ENCODE measurements around the gene ASIC4. TPM values are rescaled to one million over a fixed set of nuclear protein-coding genes. Genes with fewer than 3 reads are reported as not detected.

Gene ASIC4
- total RNA-seq, 4 donors from 2014 or later, result not detected

DNA sequence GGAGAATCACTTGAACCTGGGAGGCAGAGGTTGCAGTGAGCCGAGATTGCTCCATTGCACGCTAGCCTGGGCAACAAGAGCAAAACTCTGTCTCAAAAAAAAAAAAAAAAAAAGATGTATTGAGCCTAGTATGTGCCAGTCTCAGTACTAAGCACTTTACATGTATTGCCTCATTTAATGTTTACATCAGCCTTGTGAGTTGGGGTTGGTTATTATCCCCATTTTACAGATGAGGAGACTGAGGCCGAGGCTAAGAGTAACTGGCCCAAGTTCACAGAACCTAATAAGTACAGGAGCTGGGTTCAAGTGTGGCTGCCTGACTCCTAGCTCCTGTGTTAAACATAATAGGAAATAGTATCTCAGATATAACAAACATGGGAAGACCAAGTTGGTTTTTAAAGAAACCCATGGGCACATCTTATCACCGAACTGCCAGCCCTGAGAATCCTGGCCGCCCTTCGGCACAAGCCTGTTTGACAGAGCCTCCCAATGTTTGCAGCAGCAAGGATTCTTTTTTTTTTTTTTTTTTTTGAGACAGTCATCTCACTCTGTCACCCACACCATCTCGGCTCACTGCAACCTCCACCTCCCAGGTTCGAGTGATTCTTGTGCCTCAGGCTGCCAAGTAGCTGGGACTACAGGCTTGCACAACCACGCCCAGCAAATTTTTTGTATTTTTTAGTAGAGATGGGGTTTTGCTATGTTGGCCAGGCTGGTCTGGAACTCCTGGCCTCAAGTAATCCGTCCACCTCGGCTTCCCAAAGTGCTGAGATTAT, 39.8 kb upstream of the ASIC4 start:
- 66% methylated on average over 11 of the region's 11 CpGs for WGBS
- DNase-seq (ENCODE audit: extremely low spot score), result no peak

DNA sequence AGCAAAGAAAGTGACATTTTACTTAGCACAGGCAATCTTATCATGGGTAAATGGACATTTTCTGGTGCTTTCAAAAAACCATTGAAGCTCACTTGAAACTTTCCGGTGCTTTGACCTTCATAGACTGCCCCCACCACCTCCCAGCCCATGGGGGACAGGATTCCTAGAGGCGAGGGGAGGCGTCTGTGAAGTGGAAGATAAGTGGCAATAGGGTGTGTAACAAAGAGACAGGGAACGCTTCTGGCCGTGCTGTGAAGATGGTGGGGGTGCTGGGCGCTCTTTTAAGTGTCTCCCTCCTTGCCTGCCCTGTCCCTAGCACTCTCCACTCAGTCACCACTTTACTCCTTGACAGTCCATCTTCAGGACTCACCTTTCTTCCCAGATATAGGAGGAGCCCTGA, 39.0 kb upstream of the ASIC4 start:
- Histone ChIP-seq H3K9me3 (no peaks in the 10 kb centered on the region), H3K27ac (replicated peaks in 1 of 4) (peak overlapping the region; percentile 62 to 99 (median 94)), H3K4me3 (no peak overlapping the region), H3K36me3 (peaks cover 26 to 79% (median 38%) of the 10 kb centered on the region in 4 donors), H3K4me1 (peaks cover 8 to 68% (median 47%) of the 10 kb centered on the region in 4 donors), H3K27me3 (peaks cover 0 to 5% (median 0%) of the 10 kb centered on the region in 4 donors)
- DNase-seq (ENCODE audit: extremely low spot score), result no peak
- intact Hi-C loops (cut with DNase I), result loop anchor here (5.0 kb wide), 1 partner anchor 57 kb away; no protein-coding TSS in a partner anchor
- 43% methylated on average over 6 of the region's 6 CpGs for WGBS
- TF ChIP-seq, protein P1, sequence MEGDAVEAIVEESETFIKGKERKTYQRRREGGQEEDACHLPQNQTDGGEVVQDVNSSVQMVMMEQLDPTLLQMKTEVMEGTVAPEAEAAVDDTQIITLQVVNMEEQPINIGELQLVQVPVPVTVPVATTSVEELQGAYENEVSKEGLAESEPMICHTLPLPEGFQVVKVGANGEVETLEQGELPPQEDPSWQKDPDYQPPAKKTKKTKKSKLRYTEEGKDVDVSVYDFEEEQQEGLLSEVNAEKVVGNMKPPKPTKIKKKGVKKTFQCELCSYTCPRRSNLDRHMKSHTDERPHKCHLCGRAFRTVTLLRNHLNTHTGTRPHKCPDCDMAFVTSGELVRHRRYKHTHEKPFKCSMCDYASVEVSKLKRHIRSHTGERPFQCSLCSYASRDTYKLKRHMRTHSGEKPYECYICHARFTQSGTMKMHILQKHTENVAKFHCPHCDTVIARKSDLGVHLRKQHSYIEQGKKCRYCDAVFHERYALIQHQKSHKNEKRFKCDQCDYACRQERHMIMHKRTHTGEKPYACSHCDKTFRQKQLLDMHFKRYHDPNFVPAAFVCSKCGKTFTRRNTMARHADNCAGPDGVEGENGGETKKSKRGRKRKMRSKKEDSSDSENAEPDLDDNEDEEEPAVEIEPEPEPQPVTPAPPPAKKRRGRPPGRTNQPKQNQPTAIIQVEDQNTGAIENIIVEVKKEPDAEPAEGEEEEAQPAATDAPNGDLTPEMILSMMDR (IDR thresholded peaks at IDR 0.05), result no peak
- no peak for TF ChIP-seq POLR2AphosphoS5 (IDR thresholded peaks at IDR 0.05)
- no peak for TF ChIP-seq EP300 (IDR thresholded peaks at IDR 0.05)
- no peak for TF ChIP-seq POLR2A (IDR thresholded peaks at IDR 0.05; ENCODE audit: low read depth)

More for the DNA sequence above, 39.8 kb upstream of the ASIC4 start:
- peak overlapping the region; percentile 62 to 99 (median 94) for H3K27ac ChIP-seq (replicated peaks in 1 of 4)
- TF ChIP-seq POLR2AphosphoS5 (IDR thresholded peaks at IDR 0.05), result peak in 1 of 2 donors; percentile 2
- no peak for TF ChIP-seq EP300 (IDR thresholded peaks at IDR 0.05)
- no peak for TF ChIP-seq POLR2A (IDR thresholded peaks at IDR 0.05; ENCODE audit: low read depth)
- peaks cover 0 to 5% (median 0%) of the 10 kb centered on the region in 4 donors for H3K27me3 ChIP-seq
- H3K36me3 ChIP-seq, result peaks cover 18 to 71% (median 34%) of the 10 kb centered on the region in 4 donors
- no peaks in the 10 kb centered on the region for H3K9me3 ChIP-seq
- intact Hi-C loops (cut with DNase I), result loop anchor here (5.0 kb wide), 1 partner anchor 58 kb away; no protein-coding TSS in a partner anchor
- no peak overlapping the region for H3K4me3 ChIP-seq
- peaks cover 9 to 76% (median 55%) of the 10 kb centered on the region in 4 donors for H3K4me1 ChIP-seq

DNA sequence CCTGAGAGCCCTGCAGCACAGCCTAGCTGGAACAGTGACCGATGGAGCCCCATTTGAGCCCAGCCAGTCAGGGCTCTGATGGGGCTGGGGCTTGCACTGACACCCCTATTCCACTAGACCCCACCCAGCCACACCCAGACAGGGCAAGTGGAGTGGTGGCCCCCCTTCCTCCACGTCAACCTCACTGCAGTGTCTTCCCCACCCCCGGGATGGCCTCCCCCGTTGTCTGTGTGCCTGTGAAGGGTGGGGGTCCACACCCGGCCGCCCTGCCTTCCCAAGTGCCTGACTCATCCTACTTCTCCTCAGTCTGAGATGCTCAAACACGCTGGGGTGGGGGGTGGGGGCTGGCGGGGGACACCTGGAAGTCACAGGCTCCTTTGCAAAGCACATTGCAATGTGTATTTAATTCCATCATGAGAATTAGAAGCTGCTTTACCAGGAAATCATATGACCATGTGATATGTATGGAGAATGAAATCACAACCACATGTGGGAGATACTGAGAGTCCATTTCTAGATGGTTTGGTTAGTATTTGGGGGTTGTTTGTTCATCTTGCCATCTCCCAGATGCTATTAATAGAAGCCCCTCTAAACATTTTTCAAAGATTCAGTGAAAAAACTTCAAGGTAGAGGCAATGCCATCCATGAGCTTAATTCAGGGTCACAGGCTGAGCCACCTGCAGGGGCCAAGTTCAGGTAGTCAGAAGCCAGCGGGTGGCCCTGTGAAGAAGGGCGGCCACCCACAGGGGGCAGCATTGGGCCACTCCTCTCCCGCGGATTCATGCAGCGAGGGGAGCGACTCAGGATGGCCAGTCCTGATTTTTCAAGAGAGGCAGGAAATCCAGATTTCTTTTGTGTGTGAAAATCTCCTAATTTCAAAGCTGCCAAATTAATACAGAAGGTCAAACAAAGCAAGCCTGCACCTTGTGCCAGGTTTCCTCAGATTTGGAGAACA, 38.3 kb upstream of the ASIC4 start:
- Histone ChIP-seq H3K4me1 (peaks cover 8 to 61% (median 40%) of the 10 kb centered on the region in 4 donors), H3K36me3 (peaks cover 30 to 86% (median 43%) of the 10 kb centered on the region in 4 donors), H3K4me3 (no peak overlapping the region), H3K27ac (replicated peaks in 1 of 4) (peak overlapping the region; percentile 62 to 99 (median 94)), H3K27me3 (peaks cover 0 to 5% (median 0%) of the 10 kb centered on the region in 4 donors), H3K9me3 (no peaks in the 10 kb centered on the region)
- no peak for DNase-seq (ENCODE audit: extremely low spot score)
- TF ChIP-seq, protein P1 (IDR thresholded peaks at IDR 0.05), result peak; percentile 88 to 93 (median 91)
- TF ChIP-seq EP300 (IDR thresholded peaks at IDR 0.05), result no peak
- peak; percentile 20 to 21 for TF ChIP-seq POLR2AphosphoS5 (IDR thresholded peaks at IDR 0.05)
- TF ChIP-seq POLR2A (IDR thresholded peaks at IDR 0.05; ENCODE audit: low read depth), result no peak
- WGBS, result 17% methylated on average over 12 of the region's 14 CpGs
- intact Hi-C loops (cut with DNase I), result loop anchor here (5.0 kb wide), 1 partner anchor 56 kb away; no protein-coding TSS in a partner anchor

DNA sequence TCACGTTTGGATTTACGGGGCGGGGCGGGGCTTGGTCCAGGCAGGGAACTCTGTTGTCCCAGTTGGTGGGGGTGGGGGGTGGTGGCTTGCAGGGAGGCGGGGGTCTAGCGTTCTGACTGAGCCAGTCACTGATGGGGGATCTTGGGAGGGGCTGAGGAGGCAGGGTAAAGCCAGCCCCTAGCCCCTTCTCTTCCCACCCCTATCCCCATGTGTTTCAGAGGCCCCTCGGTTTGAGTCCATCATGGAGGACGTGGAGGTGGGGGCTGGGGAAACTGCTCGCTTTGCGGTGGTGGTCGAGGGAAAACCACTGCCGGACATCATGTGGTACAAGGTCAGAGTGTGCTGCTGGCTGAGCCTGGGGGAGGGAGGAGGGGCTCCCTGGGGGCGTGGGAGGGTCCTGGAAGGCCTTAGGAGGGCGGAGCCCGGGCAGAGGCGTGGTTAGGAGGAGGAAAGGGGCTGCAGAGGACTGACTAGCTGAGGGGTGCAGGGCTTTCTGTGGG, 37.6 kb upstream of the ASIC4 start:
- Histone ChIP-seq H3K9me3 (no peaks in the 10 kb centered on the region), H3K4me1 (peaks cover 8 to 59% (median 37%) of the 10 kb centered on the region in 4 donors), H3K36me3 (peaks cover 31 to 87% (median 48%) of the 10 kb centered on the region in 4 donors), H3K4me3 (no peak overlapping the region), H3K27ac (replicated peaks in 1 of 4) (peak overlapping the region; percentile 60 to 99 (median 94)), H3K27me3 (peaks cover 0 to 5% (median 0%) of the 10 kb centered on the region in 4 donors)
- intact Hi-C loops (cut with DNase I), result loop anchor here (5.0 kb wide), 1 partner anchor 56 kb away; no protein-coding TSS in a partner anchor
- TF ChIP-seq EP300 (IDR thresholded peaks at IDR 0.05) (no peak), POLR2A (IDR thresholded peaks at IDR 0.05; ENCODE audit: low read depth) (no peak), POLR2AphosphoS5 (IDR thresholded peaks at IDR 0.05) (no peak)
- TF ChIP-seq, protein P1 (IDR thresholded peaks at IDR 0.05), result no peak
- 27% methylated on average over 16 of the region's 16 CpGs for WGBS
- no peak for DNase-seq (ENCODE audit: extremely low spot score)

Measured in esophagus muscularis mucosa (tissue), 4 donors.